Osteocyte (in vitro differentiated cells): Measurements from ENCODE around the gene ROBO2. TPM values are rescaled to one million over a fixed set of nuclear protein-coding genes. Genes with fewer than 3 reads are reported as not detected.

Experiments used
- DNase-seq: peaks from one replicate; pipeline ENCODE4 v3.0.0; 2021; ENCODE audit warnings: mixed read lengths; ENCODE audit not compliant: unreplicated experiment; ENCODE audit errors: extremely low spot score
- H3K27ac Mint-ChIP-seq: one replicate; pipeline ENCODE4 v1.8.0; 2021; ENCODE audit warnings: mild to moderate bottlenecking, mixed read lengths; ENCODE audit not compliant: unreplicated experiment
- H3K27me3 Mint-ChIP-seq: one replicate; pipeline ENCODE4 v1.8.0; 2021; ENCODE audit warnings: mixed read lengths; ENCODE audit not compliant: unreplicated experiment
- H3K36me3 Mint-ChIP-seq: one replicate; pipeline ENCODE4 v1.8.0; 2021; ENCODE audit warnings: mixed read lengths; ENCODE audit not compliant: unreplicated experiment
- H3K4me1 Mint-ChIP-seq: one replicate; pipeline ENCODE4 v1.8.0; 2021; ENCODE audit warnings: mixed read lengths; ENCODE audit not compliant: unreplicated experiment
- H3K4me3 Mint-ChIP-seq: one replicate; pipeline ENCODE4 v1.8.0; 2021; ENCODE audit warnings: mild to moderate bottlenecking, moderate library complexity, mixed read lengths; ENCODE audit not compliant: unreplicated experiment
- H3K9me3 Mint-ChIP-seq: one replicate; pipeline ENCODE4 v1.8.0; 2021; ENCODE audit warnings: mixed read lengths; ENCODE audit not compliant: unreplicated experiment
- CTCF ChIP-seq: fragments of 200-600 bp; sonication (generic); IDR thresholded peaks from 2 replicates; pipeline ENCODE4 v1.5.0; 2021; ENCODE audit warnings: antibody characterized with exemption, mild to moderate bottlenecking, moderate library complexity
- total RNA-seq: library from RNA; stranded (reverse); gene quantifications from 2 replicates; pipeline ENCODE4 v1.2.1, GENCODE V29; 2021

Gene ROBO2
- total RNA-seq, 1 donor from 2014 or later = 18.4 TPM

GRCh38 chr3:77414881-77415280 lies 375.0 kb downstream of the ROBO2 start:
- TF ChIP-seq CTCF = no peak
- H3K27me3 Mint-ChIP-seq = no peaks in the 10 kb centered on the region
- no peak for DNase-seq
- H3K36me3 Mint-ChIP-seq = no peaks in the 10 kb centered on the region
- no peak overlapping the region for H3K4me3 Mint-ChIP-seq
- peaks cover 16% of the 10 kb centered on the region for H3K9me3 Mint-ChIP-seq
- no peak overlapping the region for H3K27ac Mint-ChIP-seq
- H3K4me1 Mint-ChIP-seq = peaks cover 27% of the 10 kb centered on the region

- H3K27ac Mint-ChIP-seq = no peak overlapping the region
- H3K27me3 Mint-ChIP-seq = no peaks in the 10 kb centered on the region
- no peak overlapping the region for H3K4me3 Mint-ChIP-seq
- DNase-seq = no peak
- no peaks in the 10 kb centered on the region for H3K9me3 Mint-ChIP-seq
- TF ChIP-seq CTCF = no peak
- no peaks in the 10 kb centered on the region for H3K36me3 Mint-ChIP-seq
- H3K4me1 Mint-ChIP-seq = no peaks in the 10 kb centered on the region
Observed at GRCh38 chr3:77420336-77420735, 380.4 kb downstream of the ROBO2 start.

GRCh38 chr3:77421916-77422315 lies 382.0 kb downstream of the ROBO2 start:
- no peaks in the 10 kb centered on the region for H3K9me3 Mint-ChIP-seq
- no peak overlapping the region for H3K27ac Mint-ChIP-seq
- no peaks in the 10 kb centered on the region for H3K27me3 Mint-ChIP-seq
- DNase-seq = no peak
- H3K36me3 Mint-ChIP-seq = no peaks in the 10 kb centered on the region
- no peaks in the 10 kb centered on the region for H3K4me1 Mint-ChIP-seq
- no peak overlapping the region for H3K4me3 Mint-ChIP-seq
- no peak for TF ChIP-seq CTCF

- no peaks in the 10 kb centered on the region for H3K36me3 Mint-ChIP-seq
- H3K27ac Mint-ChIP-seq = no peak overlapping the region
- TF ChIP-seq CTCF = no peak
- H3K27me3 Mint-ChIP-seq = no peaks in the 10 kb centered on the region
- no peak for DNase-seq
- H3K9me3 Mint-ChIP-seq = no peaks in the 10 kb centered on the region
- H3K4me1 Mint-ChIP-seq = no peaks in the 10 kb centered on the region
- H3K4me3 Mint-ChIP-seq = no peak overlapping the region
Observed at GRCh38 chr3:77426531-77426930, 386.6 kb downstream of the ROBO2 start.

GRCh38 chr3:77427528-77427927 lies 387.6 kb downstream of the ROBO2 start:
- no peaks in the 10 kb centered on the region for H3K4me1 Mint-ChIP-seq
- TF ChIP-seq CTCF = no peak
- H3K9me3 Mint-ChIP-seq = no peaks in the 10 kb centered on the region
- DNase-seq = no peak
- no peak overlapping the region for H3K4me3 Mint-ChIP-seq
- H3K36me3 Mint-ChIP-seq = no peaks in the 10 kb centered on the region
- no peak overlapping the region for H3K27ac Mint-ChIP-seq
- H3K27me3 Mint-ChIP-seq = no peaks in the 10 kb centered on the region
